ENCODE measurements around the gene FANCD2.
"Not testable (repeated sequence)": the region's sequence is repeated elsewhere in the genome, so short reads cannot be mapped to it uniquely, and the experiment has no call there.

DNA sequence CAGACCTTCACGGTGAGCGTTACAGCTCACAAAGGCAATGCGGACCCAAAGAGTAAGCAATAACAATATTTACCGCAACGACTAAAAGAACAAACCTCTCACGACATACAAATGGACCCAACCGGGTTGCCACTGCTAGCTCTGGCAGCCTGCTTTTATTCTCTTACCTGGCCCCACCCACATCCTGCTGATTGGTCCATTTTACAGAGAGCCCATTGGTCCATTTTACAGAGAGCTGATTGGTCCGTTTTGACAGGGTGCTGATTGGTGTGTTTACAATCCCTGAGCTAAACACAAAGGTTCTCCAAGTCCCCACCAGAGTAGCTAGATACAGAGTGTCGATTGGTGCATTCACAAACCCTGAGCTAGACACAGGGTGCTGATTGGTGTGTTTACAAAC lies 109.6 kb downstream of the FANCD2 start:
- not testable (repeated sequence) for TF ChIP-seq EZH2 (IDR thresholded peaks at IDR 0.05); POLR2AphosphoS5 (IDR thresholded peaks at IDR 0.05; ENCODE audit: borderline replicate concordance, low read depth, low read length); FOXP2 (optimal IDR thresholded peaks at IDR 0.05; ENCODE audit: control extremely low read depth, extremely low read length, insufficient read depth)

All from SK-N-MC (cell line).